Measurements from ENCODE around the gene ARHGEF11. TPM values are rescaled to one million over a fixed set of nuclear protein-coding genes. Genes with fewer than 3 reads are reported as not detected.
"Not testable (repeated sequence)": the region's sequence is repeated elsewhere in the genome, so short reads cannot be mapped to it uniquely, and the experiment has no call there.

Gene ARHGEF11
- total RNA-seq, 1 experiment from 2014 or later, result 36.8 TPM

DNA sequence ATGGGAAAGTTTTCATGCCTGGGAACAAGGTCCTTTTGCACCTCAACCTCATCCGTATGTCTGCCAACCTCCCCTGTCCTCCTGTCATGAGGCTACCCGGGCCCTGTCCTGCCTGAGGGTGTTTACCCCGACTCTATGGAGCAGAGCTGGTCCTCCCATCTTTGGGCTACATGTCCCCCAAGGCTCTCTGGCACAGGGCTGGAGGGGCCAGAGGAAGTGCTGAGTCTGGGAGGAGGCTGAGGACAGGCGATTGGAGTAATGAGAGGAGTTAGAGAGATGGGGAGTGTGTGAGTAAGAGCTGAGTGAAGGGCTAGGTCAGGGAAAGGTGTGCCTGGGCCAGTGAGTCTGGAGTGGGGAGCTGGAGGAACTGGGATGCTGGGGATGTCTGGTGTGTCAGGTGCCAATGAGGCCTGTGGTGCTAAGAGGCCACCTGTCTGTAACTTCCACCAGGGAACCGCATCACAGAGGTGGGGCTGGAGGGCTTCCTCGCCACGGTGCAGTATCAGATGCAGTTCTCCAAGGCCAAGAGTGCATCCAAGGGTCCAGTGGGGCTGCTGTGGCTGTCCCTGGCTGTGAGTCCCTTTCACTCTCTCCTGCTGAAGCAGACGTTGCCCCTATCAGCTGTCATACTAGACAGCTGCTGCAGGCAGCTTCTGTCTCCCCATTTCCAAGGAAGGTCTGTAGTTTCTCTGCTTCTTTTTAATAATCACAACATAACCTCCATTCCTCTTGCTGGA lies 113.4 kb downstream of the ARHGEF11 start:
- DNase-seq (ENCODE audit: extremely low read depth, low read depth), result no peak

DNA sequence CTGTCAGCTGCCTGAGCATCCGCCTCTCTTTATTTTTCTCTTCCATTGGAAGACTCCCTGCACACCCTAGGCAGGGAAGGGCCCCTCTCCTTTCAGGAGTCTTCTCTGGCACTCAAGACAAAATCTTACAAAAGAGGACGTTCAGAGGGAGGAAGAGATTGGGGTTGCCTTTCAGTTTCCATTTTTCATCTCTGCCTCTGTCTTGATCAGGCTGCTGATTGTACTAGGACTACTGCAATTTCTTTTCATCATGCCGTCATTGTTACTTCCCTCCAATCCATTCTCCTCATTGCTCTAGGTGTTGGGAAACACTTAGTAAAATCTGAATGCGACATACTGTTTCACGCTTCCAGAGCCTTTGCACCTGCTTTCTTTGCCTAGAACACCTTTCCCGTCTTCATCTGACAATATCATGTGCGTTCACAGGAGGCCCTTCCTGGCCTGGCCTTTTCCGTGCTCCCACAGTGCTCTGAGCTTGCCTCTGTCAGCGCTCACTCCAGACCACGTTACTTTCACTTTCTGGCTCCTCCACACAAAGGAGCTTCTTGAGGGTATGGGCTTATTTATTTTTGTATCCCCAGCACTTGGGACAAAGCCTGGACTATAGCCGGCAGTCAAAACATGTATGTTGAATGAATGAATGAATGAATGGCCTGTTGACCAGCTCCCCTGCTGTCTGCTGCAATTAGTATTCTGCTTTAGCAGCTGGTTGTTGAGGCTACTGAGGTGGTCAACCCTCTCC lies 114.2 kb downstream of the ARHGEF11 start:
- no peak for DNase-seq (ENCODE audit: extremely low read depth, low read depth)

DNA sequence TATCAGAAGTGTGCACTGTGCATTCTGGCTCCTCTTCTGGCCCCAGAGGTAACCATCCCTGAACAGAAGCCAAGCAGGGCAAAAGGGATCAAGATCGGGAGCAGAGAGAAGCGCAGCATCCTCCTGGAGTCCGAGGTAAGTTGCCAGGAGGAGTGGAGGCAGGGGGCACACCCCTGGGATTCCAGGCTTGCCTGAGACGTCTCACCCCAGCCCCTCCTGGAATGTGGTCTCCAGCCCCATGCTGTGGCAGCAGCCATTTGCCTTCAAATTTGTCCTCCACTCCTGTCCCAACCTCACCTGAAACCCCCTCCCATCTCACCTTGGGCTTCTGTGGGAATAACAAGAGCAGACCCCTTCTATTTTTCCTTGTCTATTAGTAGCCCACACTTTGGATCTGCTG lies 115.1 kb downstream of the ARHGEF11 start:
- no peak for DNase-seq (ENCODE audit: extremely low read depth, low read depth)

DNA sequence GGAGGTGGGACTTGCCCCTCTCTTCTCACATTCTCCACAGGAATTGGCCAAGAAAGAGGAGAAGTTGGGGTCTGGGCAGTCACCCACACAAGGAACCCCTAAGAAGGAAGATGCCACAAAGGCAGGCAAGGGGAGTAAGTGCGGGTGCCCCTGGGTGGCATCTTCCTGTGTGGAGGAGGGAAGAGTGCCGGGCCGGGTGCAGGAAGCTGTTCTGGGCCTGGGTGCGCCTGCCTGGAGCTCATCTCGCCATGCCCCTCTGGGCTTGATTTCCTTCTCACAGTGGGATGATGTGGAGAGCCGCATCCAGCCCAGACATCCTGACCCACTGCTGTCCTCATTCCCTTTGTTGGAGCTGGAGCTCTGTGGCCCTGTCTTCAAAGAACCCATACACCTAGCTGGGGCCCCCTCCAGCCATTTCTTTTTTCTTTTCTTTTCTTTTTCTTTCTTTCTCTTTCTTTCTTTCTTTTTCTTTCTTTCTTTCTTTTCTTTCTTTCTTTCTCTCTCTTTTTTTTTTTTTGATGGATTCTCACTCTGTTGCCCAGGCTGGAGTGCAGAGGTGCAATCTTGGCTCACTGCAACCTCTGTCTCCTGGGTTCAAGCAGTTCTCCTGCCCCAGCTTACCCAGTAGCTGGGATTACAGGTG lies 115.8 kb downstream of the ARHGEF11 start:
- no peak for DNase-seq (ENCODE audit: extremely low read depth, low read depth)

DNA sequence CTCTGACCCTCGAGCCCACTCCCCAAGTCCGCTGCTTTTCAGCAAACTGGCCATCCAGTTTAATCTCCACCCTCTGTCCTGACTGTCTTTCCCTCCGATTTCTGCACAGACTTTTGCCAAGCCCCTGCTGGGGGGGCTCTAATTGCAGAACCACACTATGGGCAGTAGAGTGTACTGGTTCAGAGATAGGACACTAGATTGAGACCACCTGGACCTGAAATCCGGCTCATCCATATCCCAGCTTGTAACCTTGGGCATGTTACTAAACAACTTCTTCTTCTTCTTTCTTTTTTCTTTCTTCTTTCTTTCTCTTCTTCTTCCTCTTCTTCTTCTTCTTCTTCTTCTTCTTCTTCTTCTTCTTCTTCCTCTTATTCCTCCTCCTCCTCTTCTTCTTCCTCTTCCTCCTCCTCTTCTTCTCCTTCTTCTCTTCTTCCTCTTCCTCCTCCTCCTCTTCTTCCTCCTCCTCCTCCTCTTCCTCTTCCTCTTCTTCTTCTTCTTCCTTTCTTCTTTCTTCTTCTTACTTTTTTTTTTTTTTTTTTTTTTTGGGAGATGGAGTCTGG lies 117.4 kb downstream of the ARHGEF11 start:
- no peak for DNase-seq (ENCODE audit: extremely low read depth, low read depth)

DNA sequence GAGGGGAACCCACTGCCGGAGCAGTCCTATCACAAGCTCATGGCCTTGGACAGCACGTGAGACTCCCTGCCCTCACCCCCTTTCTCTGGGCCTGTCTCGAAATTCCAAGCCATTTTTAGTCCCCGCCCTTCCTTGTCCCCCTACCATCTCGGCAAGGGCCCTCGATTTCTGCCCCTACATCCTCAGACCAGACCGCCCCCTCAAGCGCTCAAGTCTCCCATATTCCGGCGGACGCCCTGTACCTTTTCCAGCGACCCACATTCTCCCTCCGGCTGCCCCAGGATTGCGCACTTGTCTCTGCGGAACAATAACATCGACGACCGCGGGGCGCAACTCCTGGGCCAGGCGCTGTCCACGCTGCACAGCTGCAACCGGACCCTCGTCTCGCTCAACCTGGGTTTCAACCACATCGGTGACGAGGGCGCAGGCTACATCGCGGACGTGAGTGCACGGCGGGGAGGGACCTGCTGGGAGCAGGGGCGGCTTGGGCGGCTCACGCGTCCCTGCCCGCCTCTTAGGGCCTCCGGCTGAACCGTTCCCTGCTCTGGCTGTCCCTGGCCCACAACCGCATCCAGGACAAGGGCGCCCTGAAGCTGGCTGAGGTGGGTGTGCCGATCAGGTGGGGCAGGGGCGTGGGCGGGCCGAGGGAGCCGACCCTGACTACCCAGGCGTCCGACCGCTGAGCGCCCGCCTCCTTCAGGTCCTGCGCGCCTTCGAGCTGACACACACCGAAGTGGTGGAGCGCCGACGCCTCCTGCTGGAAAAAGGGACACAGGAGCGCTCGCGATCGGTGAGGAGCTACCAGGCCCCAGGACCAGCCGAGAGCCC lies 118.1 kb downstream of the ARHGEF11 start:
- DNase-seq (ENCODE audit: extremely low read depth, low read depth), result peak; percentile 86

DNA sequence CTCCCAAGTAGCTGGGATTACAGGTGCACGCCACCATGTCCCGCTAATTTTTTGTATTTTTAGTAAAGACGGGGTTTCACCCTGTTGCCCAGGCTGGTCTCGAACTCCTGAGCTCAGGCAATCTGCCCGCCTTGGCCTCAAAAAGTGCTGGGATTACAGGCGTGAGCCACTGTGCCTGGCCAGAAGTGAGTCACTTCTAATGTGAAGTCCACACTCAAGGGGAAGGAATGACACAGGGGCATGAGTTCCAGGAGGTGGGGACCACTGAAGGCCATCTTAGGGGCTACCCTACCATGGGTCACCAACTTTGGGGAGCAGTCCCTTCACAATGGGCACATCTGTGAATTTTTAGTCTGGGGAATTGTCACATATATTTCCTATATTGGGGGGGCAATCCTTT lies 118.8 kb downstream of the ARHGEF11 start:
- DNase-seq (ENCODE audit: extremely low read depth, low read depth), result not testable (repeated sequence)

DNA sequence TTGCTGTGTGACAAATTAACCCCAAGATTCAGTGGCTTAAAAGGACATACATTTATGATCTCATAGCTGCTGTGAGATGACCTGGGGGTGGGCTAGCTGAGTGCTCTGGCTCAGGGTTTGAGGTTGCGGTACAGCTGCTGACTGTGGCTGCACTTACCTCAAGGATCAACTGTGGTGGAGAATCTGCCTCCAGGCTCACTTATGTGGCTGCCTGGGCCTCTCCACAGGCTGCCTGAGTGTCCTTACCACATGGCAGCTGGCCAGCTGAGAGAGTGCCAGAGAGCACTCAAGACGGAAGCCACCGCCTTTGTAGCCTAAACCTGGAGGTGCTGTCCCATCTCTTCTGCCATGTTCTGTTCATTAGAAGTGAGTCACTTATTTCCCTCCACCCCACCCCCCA lies 119.4 kb downstream of the ARHGEF11 start:
- no peak for DNase-seq (ENCODE audit: extremely low read depth, low read depth)

DNA sequence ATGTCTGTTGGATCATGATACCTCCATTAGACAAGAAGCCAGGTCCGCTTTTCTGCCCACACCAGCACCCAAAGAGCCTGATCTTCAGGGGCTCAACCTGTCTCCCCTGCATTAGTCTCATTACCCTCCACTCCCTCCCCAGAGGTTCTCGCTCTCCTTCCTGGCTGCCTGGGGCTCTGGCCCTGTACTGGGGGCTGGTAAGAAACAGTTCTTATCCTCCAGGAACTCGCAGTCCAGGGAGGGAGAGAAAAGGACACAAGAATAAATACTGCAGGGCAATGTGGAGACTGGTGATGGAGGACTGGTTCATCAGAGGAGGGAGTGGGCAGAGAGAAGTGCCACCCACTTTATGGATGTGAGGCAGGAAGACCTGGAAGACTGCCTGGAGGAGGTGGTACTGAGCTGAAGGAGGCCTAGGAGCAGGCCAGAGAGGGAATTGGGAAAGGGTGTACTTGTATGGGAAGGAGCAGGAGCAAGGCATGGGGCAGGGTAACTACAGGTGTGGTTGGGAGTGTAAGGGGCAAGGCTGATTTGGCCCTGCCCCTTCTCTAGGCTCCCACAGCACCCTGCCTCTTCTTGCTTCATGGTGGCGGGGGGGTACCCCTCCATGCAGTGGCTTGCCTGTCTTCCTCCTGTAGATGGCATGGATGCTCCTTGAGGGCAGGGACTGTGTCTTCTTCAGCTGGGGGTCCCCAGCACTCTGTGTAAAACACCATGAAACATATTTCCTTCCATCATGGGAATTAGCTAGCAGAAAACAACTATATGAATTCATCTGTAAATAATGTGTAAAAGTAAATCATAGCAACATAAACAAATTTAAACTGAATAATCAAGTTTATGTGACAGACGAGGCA lies 120.2 kb downstream of the ARHGEF11 start:
- DNase-seq (ENCODE audit: extremely low read depth, low read depth), result no peak

DNA sequence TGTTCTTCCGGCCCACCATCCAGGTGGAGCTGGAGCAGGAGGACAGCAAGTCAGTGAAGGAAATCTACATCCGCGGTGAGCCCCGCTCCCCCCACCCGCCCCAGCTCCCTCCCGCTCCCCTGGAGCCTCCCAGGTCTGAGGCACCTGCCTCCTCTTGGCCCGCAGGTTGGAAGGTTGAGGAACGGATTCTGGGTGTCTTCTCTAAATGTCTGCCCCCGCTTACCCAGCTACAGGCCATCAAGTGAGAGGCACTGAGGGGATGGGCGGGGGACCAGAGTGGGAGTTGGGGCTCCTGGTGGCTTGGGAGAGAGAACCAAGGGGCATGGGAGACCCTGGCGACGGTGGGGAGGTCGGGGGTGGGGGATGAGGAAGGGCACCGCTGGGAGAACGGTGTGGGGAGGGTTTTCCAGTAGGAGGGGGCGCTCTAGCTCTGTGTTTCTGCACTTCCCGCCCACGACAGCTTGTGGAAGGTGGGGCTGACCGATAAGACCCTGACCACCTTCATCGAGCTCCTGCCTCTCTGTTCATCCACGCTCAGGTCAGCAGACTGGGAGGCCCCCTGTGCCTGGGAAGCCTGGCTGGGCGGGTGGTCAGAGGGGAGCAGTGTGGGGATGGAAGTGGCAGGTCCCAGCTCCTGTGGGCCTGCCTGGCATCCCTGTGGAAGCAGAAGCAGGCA lies 120.9 kb downstream of the ARHGEF11 start:
- no peak for DNase-seq (ENCODE audit: extremely low read depth, low read depth)

DNA sequence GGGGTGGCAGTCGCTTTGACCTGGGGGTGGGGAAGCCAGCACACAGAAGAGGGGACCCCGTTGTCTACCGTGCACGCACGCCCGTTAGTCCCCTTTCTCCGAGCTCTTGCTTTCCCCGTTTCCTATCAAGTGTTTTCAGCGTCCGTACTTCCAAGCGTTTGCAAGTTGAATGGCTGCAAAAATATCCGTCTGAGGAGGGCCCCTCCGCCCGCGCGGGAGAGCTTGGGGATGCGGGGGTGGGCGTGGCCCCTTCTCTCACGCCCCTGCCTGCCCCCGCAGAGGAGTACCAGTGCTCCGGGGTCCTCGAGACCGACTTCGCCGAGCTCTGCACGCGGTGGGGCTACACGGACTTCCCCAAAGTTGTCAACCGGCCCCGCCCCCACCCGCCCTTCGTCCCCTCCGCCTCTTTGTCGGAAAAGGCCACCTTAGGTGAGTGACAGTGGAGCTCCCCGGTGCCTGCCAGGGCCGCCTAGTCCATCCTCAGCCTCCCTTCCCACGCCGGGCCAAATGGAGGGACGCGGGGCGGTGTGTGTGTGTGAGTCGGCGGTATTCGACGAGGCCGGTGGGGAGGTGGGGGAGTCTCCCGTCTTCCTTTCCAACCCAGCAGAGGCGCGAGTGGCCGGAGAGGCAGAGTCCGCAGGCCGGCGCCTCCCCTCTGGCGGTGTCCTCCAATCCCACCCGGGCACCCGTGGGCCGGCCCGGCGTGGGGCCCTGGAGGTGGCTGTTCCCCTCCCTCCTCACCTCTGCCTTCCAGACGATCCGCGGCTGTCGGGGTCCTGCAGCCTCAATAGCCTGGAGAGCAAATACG lies 121.7 kb downstream of the ARHGEF11 start:
- no peak for DNase-seq (ENCODE audit: extremely low read depth, low read depth)

DNA sequence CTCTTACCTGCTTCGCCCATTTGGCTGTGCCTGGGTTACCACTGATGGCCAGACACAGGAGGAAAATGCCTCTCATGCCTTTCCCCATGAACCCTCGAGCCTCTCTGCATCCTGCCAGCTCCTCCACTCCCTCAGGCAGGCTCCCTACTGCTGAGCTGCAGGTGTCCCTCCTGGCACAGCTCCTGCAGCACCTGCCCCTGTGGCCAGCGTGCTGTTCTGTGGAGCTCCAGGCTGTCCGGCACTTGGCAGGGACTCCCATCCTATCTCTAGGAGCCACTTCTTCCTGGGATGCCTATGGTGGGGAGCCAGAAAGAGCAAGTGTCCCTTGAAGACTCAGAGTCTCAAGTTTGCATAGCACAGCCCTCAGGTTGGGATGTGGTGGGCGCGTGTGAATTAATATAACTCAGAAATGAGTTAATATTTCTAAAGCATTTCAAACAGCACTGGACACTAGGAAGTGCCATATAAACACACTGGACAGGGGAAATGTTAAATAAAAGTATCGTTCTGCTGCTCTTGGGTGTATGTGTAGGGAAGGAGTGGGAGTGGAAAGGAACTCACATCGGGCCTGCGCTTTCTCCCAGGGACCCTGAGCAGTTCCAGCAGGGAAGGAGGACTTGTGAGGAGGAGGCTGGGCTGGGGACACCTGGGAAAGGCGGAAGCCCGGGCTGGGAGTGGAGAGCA lies 122.4 kb downstream of the ARHGEF11 start:
- DNase-seq (ENCODE audit: extremely low read depth, low read depth), result no peak

DNA sequence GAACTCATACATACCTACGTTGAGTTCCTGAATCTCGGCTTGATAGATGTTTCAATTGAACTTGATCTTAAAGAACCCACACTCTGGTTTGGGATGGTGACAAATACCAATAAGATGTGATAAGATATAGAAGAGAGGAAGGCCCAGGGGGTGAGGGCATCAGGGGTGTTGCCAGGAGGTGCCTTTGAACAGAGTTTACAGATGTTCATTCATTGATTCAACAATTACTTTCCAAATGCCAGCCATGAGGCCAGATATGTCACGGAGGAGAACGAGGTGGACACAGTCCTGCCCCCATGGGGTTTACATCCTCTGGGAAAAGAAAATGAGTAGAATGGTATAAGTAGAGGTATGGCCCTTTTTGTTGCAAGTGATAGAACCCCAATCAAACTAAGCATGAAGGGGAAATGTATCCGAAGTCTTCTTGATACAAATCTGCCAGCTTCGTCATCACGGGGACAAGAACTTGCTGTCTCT lies 124.5 kb downstream of the ARHGEF11 start:
- no peak for DNase-seq (ENCODE audit: extremely low read depth, low read depth)

DNA sequence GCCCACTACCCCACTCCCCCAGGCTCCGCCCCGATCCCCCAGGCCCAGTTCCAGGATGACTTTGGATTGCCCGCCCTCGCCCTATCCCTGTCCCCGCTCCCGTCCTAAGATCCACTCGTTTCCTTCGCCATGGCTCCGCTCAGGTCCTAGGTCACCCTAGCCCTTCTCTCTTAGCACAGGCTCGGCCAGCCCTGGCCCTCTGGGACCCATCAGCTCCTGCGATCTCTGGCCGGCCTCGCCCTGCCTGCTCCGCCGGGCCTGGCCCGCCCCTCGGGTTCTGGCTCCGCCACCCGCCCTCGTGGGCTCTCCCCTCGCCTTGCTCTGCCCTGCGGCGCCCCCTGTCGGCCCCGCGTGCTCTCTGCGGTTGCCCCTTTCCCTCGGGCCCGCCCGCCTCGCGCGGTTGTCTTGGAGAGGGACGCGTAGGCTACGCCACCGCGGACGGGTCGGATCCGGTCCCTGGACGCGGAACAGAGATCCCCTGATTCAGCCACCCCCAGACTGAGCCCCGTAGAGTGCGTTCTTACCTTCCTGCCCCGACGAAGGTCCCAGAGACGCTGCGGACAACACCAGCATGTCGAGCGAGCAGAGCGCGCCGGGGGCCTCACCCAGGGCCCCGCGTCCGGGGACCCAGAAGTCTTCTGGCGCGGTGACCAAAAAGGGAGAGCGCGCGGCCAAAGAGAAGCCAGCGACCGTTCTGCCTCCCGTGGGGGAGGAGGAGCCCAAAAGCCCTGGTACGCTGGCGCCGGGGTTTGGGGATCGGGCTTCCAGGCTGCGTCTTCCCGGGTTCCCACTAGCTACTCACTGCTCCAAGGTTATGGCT lies 125.1 kb downstream of the ARHGEF11 start, which contains the start of gene LRRC71:
Gene LRRC71 (plus strand): TSS at position 400 of the 820 bp plus-strand sequence. CDS start 172 bp downstream, at position 572.
- DNase-seq (ENCODE audit: extremely low read depth, low read depth), result peak; percentile 77

DNA sequence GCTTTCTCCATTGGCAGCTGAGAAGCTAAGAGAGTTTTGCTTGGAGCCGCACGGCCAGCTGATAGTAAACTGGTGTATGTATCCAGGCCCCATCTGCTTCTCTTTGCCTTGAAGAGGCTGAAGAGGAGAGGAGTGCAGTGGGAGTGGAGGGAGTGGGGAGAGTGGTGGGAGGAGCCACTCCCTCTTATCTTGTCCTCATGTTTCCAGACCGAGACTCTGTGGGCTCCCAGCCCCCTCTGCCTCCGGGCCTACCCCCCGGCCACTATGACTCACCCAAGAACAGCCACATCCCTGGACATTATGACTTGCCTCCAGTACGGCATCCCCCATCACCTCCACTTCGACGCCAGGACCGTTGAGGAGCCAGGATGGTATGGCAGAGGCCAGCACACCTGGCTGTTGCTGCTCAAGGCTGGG lies 131.1 kb downstream of the ARHGEF11 start:
- no peak for DNase-seq (ENCODE audit: extremely low read depth, low read depth)

DNA sequence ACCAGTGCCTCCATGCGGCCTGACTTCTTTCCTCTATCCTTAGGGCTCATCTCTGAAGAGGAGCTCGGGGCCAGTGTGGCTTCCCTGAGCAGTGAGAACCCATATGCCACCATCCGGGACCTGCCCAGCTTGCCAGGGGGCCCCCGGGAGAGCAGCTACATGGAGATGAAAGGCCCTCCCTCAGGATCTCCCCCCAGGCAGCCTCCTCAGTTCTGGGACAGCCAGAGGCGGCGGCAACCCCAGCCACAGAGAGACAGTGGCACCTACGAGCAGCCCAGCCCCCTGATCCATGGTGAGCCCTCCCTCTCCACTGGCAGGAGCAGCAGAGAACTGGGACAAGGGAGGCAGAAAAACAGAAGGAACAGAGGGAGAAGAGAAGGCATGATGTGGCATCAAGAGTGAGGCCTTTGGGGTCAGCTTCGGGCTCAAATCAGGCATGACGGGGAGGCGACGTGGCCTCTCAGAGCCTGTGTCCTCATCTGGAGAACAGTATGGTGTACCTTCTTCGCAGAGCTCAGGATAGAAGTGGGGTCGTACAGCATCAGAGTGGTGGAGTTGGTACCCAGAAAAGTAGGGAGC lies 131.6 kb downstream of the ARHGEF11 start:
- DNase-seq (ENCODE audit: extremely low read depth, low read depth), result no peak

All from NCI-H460 (cell line).